GM13977 (cell line): ENCODE measurements around the gene TGFB2.

Experiments used
- DNase-seq: peaks from one replicate; pipeline ENCODE4 v3.0.0; 2012; ENCODE audit warnings: low spot score
- in situ Hi-C: fragments of 300-500 bp; cut with MboI; formaldehyde crosslinking; loops from one replicate; pipeline ENCODE4 v1.12.0; 2022; ENCODE audit warnings: low sequenced_read_pairs, low pct_unique_long_range_greater_than_20kb, mixed read lengths, inconsistent platforms; ENCODE audit not compliant: unreplicated experiment
- TF ChIP-seq, protein P1 (sequence below): IDR thresholded peaks from 2 replicates; pipeline ENCODE4 v1.5.1; 2012; ENCODE audit warnings: mild to moderate bottlenecking, control low read depth; ENCODE audit not compliant: insufficient read depth; ENCODE audit errors: extremely low read depth, missing control alignments

TGFB2 gene

GRCh38 chr1:218444173-218444572 is 99.0 kb downstream of the TGFB2 start:
- in situ Hi-C loops: no loop called here

GRCh38 chr1:218444588-218444987 is 99.5 kb downstream of the TGFB2 start:
- no peak for DNase-seq
- TF ChIP-seq, protein P1, sequence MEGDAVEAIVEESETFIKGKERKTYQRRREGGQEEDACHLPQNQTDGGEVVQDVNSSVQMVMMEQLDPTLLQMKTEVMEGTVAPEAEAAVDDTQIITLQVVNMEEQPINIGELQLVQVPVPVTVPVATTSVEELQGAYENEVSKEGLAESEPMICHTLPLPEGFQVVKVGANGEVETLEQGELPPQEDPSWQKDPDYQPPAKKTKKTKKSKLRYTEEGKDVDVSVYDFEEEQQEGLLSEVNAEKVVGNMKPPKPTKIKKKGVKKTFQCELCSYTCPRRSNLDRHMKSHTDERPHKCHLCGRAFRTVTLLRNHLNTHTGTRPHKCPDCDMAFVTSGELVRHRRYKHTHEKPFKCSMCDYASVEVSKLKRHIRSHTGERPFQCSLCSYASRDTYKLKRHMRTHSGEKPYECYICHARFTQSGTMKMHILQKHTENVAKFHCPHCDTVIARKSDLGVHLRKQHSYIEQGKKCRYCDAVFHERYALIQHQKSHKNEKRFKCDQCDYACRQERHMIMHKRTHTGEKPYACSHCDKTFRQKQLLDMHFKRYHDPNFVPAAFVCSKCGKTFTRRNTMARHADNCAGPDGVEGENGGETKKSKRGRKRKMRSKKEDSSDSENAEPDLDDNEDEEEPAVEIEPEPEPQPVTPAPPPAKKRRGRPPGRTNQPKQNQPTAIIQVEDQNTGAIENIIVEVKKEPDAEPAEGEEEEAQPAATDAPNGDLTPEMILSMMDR: no peak
- in situ Hi-C loops: no loop called here

More at GRCh38 chr1:218444173-218444572, 99.0 kb downstream of the TGFB2 start:
- TF ChIP-seq, protein P1: no peak
- no peak for DNase-seq

- no peak for DNase-seq
- in situ Hi-C loops: no loop called here
- TF ChIP-seq, protein P1: no peak
These were observed 102.0 kb downstream of the TGFB2 start for GRCh38 chr1:218447010-218447689.

DNA sequence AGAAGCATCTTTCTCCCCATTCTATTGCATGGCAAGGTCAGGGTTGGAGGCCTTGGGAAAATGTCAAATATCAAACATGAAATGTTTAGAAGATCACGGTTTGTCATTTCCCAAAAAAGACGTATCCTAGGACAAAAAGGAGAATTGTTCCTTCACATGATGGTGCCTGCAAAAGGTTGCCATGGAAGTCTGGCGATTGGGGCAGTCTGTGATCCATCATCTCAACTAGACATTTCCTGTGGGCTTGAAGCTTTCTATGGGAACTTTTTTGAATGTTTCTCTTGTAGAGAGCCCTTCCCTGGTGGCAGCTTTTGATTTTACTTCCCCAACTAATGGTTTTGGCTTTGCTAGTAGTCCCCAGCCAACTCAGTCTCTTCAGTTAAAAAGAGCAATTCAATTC is 106.3 kb downstream of the TGFB2 start:
- TF ChIP-seq, protein P1: no peak
- in situ Hi-C loops: no loop called here
- DNase-seq: no peak

DNA sequence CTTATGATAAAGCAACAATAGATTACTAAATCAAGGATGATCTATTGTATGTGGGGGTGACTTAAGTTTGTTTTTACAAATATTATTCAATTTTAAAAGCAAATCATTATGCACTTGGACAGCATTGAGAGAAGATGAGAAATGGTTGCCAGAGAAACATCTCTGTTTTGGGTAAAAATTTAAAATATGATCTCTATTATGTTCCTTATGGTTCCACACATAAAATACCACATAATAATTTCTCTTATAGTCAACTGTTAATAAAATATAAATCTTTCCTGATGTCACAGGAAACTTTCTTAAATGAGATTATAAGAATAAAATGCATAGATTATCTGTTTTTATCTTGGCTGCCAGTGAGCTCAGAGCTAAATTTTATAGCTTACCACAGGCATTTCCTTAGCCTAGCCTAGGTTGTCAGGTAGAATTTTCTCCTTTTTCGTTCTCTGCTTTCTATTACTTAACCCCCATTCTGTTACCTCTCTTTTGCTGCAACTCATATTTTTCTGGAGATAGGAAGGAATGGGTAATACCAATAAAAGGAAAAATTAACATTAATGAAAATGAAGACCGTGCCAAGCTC is 109.7 kb downstream of the TGFB2 start:
- TF ChIP-seq, protein P1: no peak
- DNase-seq: no peak
- in situ Hi-C loops: no loop called here

- DNase-seq: no peak
- in situ Hi-C loops: no loop called here
- TF ChIP-seq, protein P1: no peak
These were observed 111.3 kb downstream of the TGFB2 start for GRCh38 chr1:218456444-218456843.

DNA sequence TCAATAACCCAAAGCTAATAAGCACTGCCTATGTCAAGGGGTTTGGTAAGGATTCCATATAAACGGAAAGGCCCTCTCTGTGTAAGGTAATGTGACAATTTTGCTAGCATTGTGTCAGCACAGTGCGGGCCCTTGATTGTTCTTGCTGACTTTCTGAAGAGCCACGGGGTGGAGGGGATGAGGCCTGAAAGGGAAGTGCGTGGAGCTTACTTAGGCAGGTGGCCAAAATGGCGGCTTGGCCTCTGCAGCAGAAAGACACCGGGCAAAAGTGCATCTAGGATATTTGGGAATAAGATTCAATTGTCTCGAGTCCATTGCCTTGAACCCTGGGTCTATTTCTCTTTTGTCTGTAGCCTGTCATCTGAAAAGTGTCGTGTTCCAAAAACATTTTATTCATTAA is 114.3 kb downstream of the TGFB2 start:
- DNase-seq: no peak
- TF ChIP-seq, protein P1: no peak
- in situ Hi-C loops: no loop called here
